GM21576 (cell line): ENCODE results near the gene FBLN2.

Experiments
- ATAC-seq: cut with Tn5 transposase; IDR thresholded peaks from one replicate; pipeline ENCODE4 v1.9.1; 2021; ENCODE audit warnings: mild to moderate bottlenecking, moderate library complexity; ENCODE audit not compliant: unreplicated experiment

The FBLN2 gene

GRCh38 chr3:13596426-13597205 is 47.7 kb downstream of the FBLN2 start:
- ATAC-seq = no peak

GRCh38 chr3:13597661-13598060 is 48.7 kb downstream of the FBLN2 start:
- no peak for ATAC-seq

DNA sequence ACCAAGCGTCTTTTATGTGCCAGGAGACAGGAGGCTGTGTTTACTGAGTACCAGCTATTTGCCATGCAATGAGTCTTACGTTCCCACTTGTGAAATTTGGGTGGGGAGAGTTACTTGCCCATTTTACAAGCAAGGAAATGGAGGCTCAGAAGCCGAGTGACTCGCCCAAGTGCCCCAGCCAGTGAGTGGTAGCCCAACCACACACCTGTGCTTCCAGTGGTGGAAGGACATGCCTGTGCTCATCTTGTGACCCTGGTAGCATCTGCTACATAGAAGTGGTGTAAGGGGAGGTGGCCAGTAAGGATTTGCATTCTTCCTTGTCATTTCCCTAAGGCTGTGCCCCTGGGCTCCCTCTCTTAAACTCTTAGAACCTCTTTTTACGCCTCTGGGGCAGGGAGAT is 49.3 kb downstream of the FBLN2 start:
- no peak for ATAC-seq

- no peak for ATAC-seq
Observed at GRCh38 chr3:13598926-13599886, 50.3 kb downstream of the FBLN2 start.

- ATAC-seq = no peak
Observed at GRCh38 chr3:13599887-13600450, 51.0 kb downstream of the FBLN2 start.

DNA sequence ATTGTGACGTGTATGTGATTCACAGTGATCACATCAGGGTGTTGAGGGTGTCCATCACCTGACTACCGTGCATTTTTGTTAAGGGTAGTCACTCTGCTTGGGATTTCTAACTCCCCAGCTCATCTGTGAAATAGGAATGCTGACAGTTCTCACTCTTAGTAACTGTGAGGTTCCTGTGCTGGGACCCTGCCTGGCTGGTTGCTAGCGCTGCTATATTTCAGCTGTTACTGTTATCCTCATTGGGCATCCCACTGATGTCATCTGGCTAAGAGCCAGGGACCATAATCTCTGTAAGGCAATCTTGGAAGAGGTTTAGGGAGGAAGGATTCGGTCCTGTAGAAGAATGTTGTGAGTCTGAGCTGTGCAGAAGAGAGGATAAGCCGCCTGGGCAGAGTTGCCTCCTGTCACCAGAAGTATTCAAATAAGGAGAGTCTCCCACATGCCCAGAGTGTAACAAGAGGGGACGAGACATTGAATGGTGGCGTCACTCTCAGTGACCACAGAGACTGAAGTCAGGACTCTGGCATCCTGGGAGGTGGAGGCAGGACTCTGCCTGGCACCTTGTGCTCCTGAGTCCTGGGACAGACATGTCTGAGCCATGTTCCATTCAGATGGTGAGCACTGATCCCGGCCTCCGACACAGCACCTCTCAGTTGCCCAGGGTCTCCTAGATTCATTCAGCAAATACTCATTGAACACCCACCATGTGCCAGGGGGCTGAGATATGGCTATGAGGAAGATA is 52.2 kb downstream of the FBLN2 start:
- ATAC-seq = no peak

GRCh38 chr3:13601692-13602080 is 52.8 kb downstream of the FBLN2 start:
- no peak for ATAC-seq

DNA sequence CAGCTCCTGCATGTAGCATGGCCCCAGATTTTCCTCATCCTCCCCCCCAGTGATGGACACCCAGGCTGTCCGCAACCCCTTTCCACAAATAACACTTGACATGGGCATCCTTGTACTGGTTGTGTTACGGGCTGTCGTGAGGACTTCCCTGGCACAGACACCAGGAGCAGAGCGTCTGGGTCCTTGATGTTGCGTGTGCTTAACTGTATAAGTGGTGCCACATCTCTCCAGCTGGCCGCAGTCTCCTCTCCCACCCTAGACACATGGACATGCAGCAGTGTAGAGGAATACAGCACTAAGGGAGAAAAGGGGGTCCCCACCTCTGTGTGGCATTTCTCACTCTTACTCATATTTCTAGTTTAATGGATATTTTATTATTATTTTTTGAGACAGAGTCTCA is 56.6 kb downstream of the FBLN2 start:
- ATAC-seq = no peak

DNA sequence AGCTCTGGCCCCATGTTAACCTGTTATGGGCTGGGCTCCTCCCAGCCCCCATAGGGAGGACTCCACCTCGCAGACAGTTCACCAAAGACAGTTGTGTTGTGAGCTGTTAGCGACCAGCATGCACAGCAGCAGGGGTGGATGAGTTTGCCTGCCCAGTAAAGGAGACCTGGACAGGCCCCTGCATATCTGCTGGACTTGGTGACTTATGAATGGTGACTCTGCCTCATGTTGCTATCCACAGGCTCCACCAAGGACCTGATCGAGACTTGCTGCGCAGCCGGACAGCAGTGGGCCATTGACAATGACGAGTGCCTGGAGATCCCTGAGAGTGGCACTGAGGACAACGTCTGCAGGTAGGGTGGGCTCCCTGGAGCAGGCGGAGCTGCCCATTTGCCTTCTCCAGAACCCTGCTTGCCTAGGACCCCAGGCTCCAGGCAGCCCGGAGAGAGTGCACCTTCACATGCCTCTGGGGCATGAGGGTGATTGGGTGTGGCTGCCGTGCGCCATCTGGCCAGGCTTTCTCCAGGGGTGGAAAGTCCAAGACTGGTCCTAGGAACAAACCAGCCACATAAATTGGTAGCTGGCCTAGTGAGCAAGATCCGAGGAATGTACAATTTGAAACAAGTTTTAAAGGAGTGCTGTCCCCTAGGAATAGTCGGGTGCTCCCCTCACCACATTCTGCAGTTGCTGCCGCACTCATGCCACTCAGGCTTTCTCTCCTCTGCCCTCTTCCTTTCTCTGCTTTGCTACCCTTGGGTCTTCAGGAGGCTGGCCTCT is 59.1 kb downstream of the FBLN2 start:
- no peak for ATAC-seq

- no peak for ATAC-seq
Observed at GRCh38 chr3:13608969-13609725, 60.2 kb downstream of the FBLN2 start.

DNA sequence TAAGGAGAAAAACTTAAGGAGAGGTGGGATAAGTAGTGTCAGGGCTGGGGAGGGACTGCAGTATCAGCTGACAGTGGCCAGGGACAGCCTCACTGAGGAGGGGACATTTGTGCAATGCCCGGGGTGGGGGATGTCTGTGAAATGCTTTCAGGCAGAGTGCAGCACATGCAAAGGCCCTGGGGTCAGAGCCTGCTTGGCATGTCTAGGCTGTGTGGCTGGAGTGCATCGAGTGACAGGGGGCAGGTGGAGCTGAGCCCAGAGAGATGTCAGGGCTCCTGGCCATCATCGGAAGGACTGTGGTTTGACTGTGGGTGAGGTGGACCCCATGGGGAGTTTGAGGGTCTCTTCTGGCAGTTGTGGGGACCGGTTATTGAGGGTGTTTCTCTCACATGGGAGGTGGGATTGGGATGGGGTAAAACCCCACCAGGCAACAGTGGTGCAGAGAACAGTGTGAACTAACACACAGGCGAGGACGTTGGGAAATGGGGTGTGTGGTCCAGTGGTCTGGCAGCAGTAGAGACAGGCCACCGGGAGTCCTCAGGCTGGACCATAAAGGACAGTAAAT is 61.2 kb downstream of the FBLN2 start:
- no peak for ATAC-seq

- no peak for ATAC-seq
Observed at GRCh38 chr3:13611221-13611620, 62.3 kb downstream of the FBLN2 start.

- no peak for ATAC-seq
Observed at GRCh38 chr3:13612829-13613228, 63.9 kb downstream of the FBLN2 start.

DNA sequence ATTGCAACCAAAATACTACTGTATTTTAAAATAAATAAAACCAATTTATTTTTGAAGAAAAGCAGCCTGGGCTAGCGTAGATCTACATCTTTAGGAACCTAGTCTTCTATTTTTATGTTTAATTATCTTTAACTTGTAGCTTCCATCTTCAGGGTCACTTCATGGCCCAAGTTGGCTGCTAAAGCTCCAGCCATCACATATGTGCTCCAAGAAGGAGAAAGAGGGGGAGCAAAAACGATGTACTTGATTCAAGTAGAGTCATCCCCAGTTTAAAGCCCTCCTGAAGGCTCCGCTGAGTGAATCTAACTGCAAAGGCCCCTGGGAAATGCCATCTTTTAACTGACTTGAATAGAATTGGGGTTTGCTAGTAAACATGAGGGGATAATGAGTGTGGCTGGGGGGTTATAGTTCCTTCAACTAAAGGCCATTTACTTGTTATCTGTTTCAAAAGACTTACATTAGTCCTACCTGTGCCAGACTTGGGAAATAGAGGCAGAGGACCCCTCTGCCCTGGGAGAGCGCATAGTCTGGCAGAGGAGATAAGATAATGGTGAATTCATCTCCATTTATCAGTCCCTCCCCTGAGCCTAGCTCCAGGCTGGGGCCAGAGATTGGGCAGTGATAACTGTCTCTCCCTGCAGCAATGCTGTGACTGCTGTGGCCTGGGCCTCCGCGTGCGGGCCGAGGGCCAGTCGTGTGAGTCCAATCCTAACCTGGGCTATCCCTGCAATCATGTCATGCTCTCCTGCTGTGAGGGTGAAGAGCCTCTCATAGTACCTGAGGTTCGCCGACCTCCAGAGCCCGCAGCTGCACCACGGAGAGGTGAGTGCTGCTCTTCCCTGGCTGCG is 64.6 kb downstream of the FBLN2 start:
- no peak for ATAC-seq

DNA sequence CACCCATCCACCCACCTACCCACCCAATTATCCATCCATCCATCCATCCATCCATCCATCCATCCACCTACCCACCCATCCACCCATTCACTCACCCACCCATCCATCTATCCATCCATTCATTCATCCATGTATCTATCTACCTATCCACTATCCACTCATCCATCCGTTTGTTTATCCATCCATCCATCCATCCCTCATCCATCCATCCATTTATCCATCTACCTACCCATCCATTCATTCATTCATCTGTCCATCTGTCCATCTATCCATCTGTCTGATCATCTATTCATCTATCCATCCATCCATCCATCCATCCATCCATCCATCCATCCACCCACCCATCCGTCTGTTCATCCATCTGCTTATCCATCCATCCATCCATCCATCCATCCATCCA is 65.7 kb downstream of the FBLN2 start:
- ATAC-seq = no peak

DNA sequence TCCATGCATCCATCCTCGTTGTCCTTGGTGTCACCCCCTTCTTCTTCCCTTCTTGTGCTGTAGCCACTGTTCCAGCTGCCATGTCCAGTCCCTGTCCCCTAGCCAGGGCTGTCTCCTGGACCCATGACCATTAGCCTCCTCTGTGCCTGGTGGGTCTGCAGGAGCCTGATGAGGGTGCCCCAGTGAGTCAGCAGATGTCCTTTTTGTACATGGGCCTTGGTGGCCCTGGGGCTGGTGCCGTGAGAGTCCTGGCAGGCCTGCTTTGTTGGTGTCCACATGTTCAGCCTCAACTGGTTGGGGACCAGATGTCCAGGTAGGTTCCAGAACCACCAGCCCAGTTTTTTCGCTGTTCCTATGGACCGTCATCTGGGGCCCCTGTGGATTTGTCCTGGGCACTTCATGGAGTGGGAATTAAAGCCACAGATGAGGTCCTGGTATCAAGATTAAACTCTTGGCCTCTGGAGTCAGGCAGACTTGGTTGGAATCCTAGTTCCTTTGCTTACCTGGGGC is 66.1 kb downstream of the FBLN2 start:
- ATAC-seq = no peak

GRCh38 chr3:13616359-13616758 is 67.4 kb downstream of the FBLN2 start:
- no peak for ATAC-seq

DNA sequence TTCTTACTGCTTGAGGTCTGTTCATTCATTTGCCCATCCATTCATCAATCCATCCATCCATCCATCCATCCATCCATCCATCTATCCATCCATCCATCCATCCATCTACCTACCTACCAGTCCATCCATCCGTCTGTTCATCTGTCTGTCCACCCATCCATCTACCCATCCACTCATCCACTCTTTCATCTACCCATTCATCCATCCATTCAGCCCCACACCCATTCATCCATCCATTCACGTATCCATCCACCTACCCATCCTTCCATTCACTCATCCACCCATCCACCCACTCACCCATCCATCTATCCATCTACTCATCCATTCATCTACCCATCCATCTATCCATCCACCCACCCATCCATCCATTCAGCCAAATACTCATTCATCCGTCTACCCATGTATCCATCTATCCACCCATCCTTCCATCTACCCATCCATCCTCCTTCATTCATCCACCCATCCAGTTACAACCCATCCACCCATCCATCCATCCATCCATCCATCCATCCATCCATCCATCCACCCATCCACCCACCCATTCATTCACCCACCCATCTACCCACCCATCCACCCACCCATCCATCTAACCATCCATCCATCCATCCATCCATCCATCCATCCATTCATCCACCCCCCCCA is 68.3 kb downstream of the FBLN2 start:
- ATAC-seq = no peak
